ENCODE results near the gene NOM1.

Gene NOM1

DNA sequence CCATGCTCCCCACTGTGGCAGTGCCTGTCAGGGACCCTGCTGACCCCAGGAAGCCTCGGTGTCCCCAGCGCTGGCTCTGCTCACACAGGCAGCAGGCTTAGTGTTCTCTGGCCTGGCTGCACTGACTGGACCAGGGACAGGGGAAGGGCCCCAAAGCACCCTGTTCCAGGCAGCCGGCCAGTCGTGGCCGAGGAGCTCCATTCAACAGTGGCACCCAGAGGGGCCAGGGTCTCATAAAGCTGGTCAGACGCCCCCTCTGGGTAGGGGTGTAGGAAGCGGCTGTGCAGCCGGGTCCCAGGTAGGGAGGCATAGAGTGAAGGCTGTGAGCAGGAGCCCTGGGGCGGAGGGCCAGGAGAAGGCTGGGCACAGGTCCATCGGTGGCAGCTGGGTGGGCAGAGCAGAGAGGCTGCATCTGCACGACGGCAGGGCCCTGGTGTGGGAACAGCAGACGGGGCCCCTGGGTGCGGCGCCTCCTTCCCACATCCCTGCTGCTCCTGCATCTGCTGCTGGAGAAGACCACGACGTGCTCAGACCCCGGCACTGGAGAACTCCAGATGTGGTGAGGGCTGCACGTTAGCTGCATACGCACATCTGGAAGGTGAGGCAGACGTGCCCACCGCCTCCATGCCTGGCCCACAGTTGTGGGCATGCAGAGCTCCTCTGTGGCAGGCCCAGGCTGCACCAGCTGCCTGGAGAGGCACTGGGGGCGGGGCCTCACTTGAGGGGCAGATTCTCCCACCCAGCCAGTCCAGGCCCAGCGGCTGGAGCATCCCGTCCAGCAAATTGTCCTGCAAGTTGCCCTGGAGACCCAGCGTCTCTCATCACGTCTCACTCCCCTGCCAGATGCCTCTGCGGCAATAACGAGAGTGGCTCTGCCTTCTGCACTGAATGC, 35.8 kb downstream of the NOM1 start:
- no peak for DNase-seq

DNA sequence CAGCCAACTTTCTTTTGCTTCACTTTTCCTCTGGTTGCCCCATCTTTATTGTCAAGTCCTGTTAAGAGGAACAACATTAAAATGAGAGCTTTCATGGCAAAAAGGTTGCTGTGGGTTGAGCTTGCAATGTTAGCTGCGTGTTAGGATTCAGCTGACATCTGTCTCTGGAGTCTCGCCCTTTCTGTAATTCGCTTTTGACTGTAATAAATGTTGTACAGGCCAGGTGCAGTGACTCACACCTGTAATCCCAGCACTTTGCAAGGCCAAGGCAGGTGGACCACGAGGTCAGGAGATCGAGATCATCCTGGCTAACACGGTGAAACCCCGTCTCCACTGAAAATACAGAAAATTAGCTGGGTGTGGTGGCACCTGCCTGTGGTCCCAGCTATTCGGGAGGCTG, 36.9 kb downstream of the NOM1 start:
- DNase-seq, result no peak

DNA sequence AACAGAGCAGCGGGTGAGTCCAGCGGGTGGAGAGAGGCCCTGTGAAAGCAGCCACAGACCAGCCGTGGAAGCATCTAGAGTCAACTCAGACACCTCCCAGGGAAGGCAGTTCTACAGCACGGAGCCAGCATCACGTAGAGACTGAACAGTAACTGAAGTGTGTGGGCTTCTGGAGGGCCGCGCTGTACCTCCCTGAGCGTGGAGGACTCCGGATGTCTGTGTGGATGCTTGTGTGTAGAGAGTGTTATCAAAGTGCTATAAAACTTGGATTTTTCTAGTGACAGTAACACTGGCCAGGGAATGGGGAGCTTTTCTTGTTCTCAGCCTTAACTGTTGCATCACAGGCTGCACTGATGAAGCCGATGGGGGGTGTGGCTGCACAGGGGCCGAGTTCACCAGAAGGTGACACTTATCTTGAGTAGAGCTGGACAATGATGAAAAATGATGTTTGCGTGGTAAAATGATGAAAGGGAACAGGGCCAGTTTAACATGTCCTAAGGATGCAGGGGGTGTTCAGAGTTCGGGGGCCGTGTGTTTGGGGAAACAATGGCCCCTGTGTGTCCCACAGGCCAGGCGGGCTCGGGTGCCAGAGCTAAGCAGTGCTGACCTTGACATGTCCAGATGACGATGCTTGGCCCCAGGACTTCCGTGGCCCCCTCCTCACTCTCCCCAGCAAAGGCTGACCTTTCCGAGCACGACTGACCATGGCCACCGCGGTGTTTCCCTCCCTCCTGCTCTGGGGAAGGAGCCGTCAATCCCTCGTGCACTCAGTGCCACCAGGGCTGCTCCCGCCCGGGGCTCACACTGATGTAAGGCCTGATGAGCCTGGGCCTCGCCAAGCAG, 39.1 kb downstream of the NOM1 start:
- no peak for DNase-seq

DNA sequence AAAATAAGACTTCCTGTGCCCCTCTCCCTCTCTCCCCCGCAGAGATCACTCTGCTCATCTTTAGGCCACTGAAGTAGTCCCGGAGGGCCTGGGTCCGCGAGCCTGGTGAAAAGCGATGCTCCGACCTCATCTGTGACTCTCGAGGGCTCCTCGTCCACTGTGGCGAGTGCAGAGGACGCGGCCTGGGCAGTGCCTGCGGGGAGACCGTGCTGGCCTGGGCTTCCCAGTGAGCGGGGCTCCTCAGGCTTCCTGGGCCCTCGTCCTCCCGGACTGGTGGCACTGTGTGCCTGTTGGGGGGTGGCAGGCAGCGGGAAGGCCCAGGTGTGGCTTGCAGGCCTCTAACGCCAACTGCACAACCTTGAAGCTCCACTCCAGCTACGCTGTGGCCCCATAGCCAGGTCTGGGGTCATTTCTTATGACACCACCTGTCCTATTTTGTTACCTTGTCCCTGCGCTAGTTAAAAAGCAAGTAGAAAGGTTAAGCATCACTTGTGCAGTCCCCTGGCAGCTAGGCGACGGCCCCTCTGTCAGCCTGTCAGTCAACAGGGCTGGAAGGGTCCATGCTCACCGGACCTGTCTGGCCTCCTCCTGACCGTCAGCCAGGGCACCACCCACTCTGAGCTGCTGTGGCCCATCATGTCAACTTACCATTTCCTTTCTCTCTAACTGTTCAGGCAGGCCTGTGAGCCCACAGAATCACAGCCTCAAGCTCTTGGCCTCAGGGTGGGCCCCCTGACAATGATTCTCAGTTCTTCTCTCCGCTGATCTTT, 40.4 kb downstream of the NOM1 start:
- DNase-seq, result no peak

DNA sequence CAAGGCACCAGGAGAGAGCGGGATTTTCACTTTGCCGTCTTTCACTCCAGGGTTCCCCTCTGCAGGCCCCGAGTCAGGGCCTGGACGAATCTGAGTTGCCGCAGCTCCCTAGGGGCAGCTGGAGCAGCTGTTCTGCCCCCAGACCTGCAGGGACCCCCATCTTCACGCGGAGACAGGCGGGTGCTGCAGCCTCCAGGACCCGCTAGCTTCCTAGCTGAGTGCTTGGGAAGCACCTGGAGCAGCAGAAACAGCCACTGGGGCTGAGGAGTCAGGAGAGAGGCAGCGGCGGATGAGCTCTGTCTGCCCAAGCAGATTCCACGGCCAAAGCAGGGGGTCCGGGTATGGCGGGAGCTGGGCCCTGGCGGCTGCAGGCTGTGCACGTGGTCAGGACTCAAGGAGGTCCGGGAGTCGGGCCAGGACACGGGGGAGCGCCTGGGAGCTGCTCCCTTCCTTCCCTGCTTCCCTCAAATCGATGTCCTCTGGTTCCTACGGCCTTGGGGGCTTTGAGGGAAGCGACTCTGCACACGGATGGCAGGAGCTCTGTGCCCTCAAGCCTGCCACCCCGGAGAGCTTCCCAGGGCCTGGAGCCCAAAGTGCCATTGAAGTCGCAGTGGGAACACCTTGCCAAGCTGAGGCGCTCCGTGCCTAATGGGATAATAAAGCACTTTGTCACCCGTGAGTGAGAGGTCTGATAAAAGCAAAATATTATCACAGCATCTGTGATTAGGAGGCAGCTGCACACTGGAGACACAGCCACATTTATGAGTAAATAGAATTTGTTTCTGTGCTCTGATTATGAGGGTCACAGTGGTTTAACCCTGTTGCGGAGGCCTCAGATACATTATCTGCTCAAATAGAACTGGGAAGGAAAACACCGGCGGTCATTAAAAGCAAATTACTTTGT, 43.8 kb downstream of the NOM1 start:
- DNase-seq, result no peak

DNA sequence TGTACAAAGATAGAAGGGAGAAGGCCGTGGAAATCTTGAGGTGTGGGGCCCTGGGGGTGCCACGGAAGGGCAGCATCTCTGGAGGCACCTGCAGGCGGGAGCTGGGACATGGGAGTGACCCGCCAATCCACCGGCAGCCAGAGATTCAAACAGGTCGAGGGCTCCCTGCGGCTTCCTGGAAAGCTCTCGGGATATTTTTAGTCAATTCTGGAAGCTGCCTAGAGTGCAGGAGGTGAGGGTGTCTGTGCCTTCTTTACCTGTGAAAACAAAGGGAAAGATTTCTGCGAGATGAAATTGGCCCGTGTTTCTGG, 44.4 kb downstream of the NOM1 start:
- no peak for DNase-seq

DNA sequence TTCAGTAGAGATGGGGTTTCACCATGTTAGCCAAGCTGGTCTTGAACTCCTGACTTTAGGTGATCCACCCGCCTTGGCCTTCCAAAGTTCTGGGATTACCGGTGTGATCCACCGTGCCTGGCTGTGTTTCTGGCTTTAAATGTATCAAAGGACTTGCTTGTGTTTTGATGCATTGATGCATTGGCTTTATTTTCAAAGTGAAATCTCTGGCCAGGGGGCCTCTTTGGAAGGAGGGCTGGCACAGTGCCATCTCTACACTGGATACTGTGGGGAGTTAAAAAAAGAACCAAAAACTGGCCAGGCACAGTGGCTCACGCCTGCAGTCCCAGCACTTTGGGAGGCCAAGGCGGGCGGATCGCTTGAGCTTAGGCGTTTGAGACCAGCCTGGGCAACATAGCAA, 44.9 kb downstream of the NOM1 start:
- no peak for DNase-seq

DNA sequence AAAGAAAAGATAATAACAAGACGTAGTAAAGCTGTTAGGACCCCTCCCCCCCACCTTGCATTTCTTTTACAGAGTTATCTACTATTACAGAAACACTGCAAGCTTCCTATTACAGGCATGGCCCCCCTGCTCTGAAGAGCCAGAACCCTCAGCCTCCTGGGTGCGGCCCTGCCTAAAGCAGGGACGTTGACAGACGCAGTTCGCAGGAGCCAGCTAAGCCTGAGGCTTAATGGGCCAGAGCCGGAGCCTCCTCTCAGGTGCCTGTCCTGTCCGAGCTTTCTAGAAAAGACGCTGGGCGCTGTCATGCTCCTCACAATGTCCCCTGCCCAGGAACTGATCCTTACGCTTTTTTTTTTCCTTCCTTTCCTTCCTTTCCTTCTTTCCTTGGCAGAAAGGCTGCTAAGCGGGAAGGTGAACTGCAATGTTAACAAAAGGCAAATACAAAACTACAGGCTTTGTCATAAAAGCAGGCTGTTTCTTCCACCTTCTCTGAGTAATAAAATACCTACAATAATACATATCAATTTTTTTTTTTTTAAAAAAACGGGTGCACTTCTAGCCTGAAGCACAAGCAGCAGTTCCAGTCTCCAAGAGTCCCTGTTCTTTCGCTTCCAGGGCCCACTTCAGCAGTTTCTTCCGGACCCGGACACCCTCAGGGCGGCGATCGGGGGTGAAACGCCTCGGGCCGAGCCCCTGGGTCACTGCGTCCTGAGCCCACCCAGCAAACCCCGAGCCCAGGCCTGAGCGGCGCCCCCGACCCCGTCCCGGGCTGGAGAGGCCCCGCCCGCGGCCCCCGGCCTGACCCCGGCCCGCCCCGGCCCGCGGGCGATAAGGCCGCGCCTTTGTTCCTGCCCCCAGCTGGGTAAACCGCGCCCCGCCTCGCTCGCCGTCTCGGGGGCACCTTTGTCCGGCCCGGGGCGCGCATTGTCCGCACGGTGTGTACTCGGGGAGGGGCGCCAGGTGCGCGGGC, 49.8 kb downstream of the NOM1 start:
- DNase-seq, result no peak

DNA sequence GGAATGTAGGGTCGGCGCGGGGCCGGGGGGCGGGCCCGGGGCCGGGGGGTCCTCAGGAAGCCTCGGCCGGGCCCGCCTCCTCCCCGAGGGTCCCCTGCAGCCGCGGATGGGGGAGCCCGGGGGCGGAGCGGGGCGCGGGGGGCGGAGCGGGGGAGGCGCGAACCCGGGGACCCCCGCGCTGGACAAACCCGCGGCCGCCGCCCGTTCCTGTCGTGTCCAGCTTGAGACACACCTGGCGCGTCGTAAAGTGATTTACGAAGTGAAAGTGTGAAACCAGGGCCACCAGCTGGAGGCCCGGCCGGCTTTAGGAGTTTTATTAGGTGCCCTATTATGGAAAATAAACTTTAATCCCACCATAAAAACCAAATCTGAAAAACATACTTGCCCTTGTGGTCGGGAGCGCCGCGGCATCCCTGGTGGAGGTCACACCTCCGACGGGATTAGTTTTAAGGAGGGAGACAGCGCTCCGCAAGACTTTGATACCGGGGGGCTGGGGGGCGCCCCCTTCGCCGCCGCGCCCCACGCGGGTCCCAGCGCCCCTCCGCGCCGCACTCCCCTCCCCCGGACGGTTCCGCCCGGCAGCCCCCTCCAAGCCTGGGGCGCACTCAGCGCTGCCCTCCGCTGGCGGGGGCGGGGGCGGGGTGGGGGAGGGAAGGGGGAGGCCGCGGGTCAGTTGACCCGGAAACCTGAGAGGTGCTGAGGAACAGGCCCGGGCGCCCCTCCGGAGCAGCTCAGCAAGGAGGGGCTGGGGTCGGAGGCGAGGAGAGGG, 50.6 kb downstream of the NOM1 start:
- DNase-seq, result no peak

DNA sequence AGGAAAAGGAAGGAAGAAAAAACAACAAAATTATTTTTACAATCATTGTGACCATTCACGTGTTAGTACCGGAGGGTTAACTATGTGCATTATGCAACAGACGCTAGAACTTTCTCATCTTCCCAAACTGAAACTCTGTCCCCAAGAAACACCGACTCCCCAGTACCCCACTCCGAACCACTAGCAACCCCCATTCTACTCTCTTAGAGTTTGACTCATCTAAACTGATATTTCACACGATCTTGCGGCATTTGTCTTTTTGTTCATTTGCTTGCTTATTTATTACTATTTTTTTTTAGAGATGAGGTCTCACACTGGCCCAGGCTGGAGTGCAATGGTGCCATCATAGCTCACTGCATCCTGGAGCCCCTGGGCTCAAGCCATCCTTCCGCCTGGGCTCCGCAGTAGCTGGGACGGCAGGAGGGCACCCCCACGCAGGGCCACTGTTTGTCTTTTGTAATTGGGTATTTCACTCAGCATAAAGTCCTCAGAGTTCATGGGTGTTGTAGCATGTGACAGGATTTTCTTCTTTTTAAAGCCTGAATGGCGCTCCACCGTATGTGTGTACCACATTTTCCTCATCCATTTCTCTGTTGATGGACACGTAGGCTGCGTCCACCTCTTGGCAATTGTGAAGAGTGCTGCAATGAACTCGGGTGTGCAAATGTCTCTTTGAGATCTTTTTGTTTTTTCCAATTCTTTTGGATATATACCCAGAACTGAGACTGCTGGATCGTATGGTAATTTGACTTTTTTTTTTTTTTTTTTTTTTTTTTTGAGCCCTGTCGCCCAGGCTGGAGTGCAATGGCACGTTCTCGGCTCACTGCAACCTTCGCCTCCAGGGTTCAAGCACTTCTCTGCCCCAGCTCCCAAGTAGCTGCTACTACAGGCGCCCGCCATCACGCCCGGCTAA, 51.5 kb downstream of the NOM1 start:
- no peak for DNase-seq

DNA sequence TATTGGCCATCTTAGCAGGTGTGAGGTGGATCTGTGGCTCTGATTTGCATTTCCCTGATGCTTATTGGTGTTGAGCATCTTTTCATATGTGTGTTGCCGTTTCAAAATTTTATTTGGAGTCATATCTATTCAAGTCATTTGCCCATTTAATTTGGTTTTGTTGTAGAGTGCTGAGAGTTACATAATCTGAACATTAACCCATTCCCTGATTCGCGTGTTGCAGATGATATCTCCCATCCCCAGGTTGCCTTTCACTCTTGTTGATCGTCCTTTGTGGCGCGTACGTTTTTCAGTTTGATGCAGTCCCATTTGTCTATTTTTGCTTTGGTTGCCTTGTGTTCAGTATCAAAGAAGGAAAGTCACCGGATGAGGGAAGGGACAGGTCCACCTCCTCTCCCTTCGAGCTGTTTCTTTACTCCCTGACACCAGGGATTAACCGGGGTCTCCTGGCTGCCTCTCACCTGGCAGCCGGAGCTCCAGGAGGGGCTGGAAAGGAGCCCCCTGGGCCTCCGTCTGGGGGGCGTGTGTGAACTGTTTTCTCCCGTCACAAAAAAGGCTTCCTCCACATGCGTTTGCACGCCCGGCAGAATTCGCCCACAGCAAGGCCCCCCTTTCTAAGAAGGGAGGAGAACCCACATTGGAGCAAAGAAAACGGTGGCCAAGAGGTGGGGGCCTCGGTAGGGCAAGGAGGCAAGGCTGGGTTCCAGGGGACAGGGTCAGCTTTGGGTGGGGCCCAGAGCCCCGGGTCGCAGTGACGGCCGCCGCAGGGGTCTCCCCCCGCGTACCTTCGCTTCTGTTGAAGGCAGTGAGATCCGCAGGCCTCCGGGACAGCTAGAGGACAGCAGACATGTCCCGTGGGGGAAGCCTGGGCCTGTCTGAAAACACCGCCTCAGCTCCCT, 52.7 kb downstream of the NOM1 start:
- DNase-seq, result no peak

DNA sequence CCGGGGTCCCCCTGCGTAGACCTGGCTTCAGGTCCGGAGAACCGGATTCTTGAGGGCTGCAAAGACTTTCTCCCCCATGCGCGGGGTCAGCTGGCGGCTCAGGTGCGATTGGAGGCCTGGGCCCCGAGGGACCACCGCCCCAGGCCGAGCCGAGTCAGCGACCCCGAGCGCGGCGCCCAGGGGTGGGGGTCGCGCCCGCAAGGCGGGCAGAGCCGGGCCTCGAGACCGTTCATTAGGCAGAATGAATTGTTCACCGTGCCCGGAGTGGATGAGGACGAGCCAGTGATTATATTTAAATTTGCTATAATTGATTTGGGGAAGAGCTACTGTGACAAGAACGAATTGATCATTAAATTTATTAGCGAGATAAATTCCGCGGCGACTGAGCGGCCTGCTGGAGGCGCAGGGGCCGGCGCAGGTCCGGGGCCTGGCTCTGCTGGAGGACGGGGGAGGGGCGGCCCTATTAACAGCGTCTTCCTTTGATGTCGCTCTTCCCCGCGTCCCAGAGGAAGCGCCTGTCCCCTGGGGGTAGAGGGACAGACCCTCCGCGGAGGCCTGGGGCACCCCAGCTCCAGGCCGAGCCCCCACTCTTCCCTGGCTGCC, 53.4 kb downstream of the NOM1 start:
- DNase-seq, result no peak

DNA sequence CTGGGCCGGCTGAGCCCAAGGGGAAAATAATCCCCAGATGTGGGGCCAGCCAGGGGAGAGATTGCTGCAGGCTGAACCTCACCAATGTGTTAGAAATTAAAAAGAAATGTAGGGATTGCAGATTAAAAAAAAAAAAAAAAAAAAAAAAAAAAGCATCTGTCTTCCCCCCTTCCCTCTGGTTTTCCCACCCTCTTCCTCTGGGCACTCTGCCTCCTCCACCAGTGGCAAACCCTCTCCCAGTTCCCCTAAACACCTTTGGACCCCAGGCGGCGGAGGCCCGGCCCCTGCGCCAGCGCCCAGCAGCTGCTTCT, 53.9 kb downstream of the NOM1 start:
- no peak for DNase-seq

DNA sequence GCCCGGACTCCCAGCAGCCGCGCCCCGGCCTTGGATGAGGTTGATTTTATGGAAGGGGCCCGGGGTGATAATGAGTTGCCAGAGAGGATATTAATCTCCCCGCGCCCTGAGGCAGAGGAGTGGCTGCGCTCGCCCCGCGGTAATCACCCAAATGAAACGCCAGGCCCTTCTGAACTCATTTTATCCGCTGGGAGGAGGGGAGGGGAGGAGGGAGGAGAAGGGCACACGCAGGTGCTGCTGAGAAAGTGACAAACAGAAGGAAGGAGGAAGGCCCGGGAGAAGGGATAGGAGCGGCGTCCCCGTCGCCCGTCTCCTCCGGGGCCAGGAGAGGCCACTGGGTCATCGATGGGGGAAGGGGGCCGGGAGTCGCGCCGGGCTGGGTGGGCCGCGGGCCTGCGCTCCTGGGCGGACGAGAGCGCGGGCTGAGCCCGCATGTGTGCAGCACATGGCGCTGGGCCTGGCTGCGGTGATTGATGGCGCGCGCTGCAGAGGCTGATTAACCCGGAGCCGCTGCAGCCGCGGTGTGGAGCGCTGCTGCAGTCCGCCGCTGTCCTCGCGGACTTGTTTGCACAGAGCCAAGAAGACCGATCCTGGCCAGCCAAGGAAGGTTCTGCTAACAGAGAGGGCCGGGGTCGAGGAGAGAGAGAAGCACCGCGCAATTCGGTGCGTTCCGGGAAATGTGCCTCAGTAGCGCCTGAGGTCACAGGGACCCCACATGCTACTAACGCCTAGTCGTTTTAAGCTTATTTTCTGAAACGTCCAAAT, 54.4 kb downstream of the NOM1 start:
- no peak for DNase-seq

DNA sequence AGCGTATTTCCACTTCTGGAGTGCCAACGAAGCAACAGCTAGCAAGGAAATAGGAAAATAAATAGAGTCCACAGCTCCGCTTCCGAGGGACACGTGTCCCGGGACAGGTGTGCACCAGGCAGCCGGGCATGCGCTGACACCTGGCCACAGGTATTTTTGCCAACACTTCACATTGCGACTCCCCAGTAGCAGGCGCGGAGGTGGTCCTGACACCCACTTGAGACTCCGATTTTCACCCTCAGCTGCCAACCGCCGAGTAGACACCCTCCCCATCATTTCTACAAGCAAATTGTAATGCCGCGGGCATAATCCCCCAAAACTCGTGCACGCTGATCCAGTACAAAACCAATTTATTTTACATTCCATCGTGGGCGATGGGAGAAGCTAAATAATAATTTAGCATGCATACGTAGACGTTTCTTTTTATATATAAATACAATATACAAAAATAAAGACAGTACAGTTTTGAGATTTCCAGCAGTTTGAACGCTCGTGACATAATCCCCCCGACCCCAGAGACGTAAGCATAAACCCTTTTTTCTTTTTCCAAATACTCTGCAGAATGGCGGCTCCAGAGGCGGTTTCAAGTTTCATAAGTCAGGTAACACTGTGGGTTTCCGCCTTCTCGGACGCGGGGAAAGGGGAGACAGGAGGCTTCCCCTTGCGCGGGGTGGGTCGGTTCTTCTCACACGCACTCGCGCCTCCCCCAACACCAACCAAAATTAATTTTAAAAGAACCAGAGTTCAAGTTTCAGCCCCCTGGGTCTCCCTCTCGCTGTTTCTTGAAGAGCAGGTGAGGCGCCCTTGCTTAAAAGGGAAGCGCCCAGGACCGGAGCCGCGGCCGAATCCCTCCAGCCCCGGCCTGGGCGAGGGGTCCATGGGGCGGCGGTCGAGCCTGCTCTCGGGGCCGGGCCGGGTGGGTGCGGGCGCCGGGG, 55.3 kb downstream of the NOM1 start:
- DNase-seq, result no peak

Measured in NCI-H226 (cell line).